H1 (cell line): Measurements from ENCODE around the gene NEDD4L. TPM values are rescaled to one million over a fixed set of nuclear protein-coding genes. Genes with fewer than 3 reads are reported as not detected.

Experiments
- CTCF ChIA-PET: fragments of 300-600 bp; sonication (Branson Sonifier 250); formaldehyde crosslinking; loops from one replicate; lab custom pipeline; 2021; ENCODE audit not compliant: partially characterized antibody; lab: Charles Lee
- POLR2A ChIA-PET: fragments of 300-600 bp; sonication (Branson Sonifier 250); formaldehyde crosslinking; loops from one replicate; lab custom pipeline; 2021; ENCODE audit warnings: inconsistent platforms; ENCODE audit not compliant: partially characterized antibody; lab: Charles Lee
- DNase-seq, 2 experiments: peaks; one replicate each; pipeline versions ENCODE4 v3.0.0 to v3.0.0-alpha.2; 2010 to 2022; ENCODE audit warnings: low spot score in 2 of 2, low read depth in 1 of 2, mixed read lengths in 1 of 2
- FAIRE-seq: peaks from 2 replicates; lab custom pipeline; 2011; peaks lifted over from hg19 to GRCh38; lab: Jason Lieb, UNC
- H2AFZ ChIP-seq: 2 replicates; pipeline ENCODE4 v1.8.1; 2012; ENCODE audit warnings: low read length, inconsistent platforms
- H2AK5ac ChIP-seq: 2 replicates; pipeline ENCODE4 v1.6.1; 2013; ENCODE audit warnings: low read depth, low read length
- H2BK120ac ChIP-seq: replicated peaks from 2 replicates; pipeline ENCODE3; 2013; ENCODE audit warnings: low read depth, low read length, inconsistent platforms
- H2BK12ac ChIP-seq: 2 replicates; pipeline ENCODE4 v1.6.1; 2013; ENCODE audit warnings: low read depth, low read length
- H2BK15ac ChIP-seq: 2 replicates; pipeline ENCODE4 v1.6.1; 2013; ENCODE audit warnings: low read length
- H2BK20ac ChIP-seq: 2 replicates; pipeline ENCODE4 v1.6.1; 2013; ENCODE audit warnings: low read length
- H2BK5ac ChIP-seq: 2 replicates; pipeline ENCODE4 v1.6.1; 2013; ENCODE audit warnings: low read depth, low read length
- H3K14ac ChIP-seq: 2 replicates; pipeline ENCODE4 v1.6.1; 2013; ENCODE audit warnings: inconsistent platforms; ENCODE audit not compliant: insufficient read length
- H3K18ac ChIP-seq: 2 replicates; pipeline ENCODE4 v1.6.1; 2013; ENCODE audit warnings: low read length; ENCODE audit errors: extremely low read depth
- H3K23ac ChIP-seq: 2 replicates; pipeline ENCODE4 v1.6.1; 2013; ENCODE audit warnings: inconsistent platforms; ENCODE audit not compliant: insufficient read length
- H3K23me2 ChIP-seq: 2 replicates; pipeline ENCODE4 v1.6.1; 2013; ENCODE audit warnings: low read depth, low read length
- H3K27ac ChIP-seq: 2 replicates; pipeline ENCODE4 v1.6.1; 2011; ENCODE audit warnings: low read depth, low read length, inconsistent platforms
- H3K27me3 ChIP-seq, 4 experiments: replicated peaks in 1 of 4; 1 replicate in 1 of 4; 2 replicates in 3 of 4; pipeline versions ENCODE4 v1.6.1 to v1.8.1; 2011 to 2013; ENCODE audit warnings: low read length in 3 of 4, mild to moderate bottlenecking in 3 of 4, inconsistent platforms in 2 of 4, mixed read lengths in 2 of 4, moderate library complexity in 1 of 4; ENCODE audit not compliant: control insufficient read depth in 3 of 4, insufficient read depth in 3 of 4; ENCODE audit errors: extremely low read depth in 1 of 4
- H3K36me3 ChIP-seq, 4 experiments: 2 replicates each; pipeline versions ENCODE4 v1.6.1 to v1.8.1; 2011 to 2013; ENCODE audit warnings: mild to moderate bottlenecking in 4 of 4, low read length in 3 of 4, moderate library complexity in 2 of 4, control low read depth in 1 of 4, inconsistent platforms in 1 of 4; ENCODE audit not compliant: insufficient read depth in 4 of 4, control insufficient read depth in 2 of 4
- H3K4ac ChIP-seq: replicated peaks from 2 replicates; pipeline ENCODE3; 2013; ENCODE audit warnings: low read length, low read depth, mixed read lengths, inconsistent platforms; ENCODE audit not compliant: insufficient read length
- H3K4me1 ChIP-seq, 4 experiments: replicated peaks in 1 of 4; 1 replicate in 1 of 4; 2 replicates in 3 of 4; pipeline versions ENCODE4 v1.6.1 to v1.8.1; 2011 to 2013; ENCODE audit warnings: low read length in 3 of 4, inconsistent platforms in 2 of 4, mixed read lengths in 1 of 4; ENCODE audit not compliant: insufficient read depth in 4 of 4, control insufficient read depth in 3 of 4
- H3K4me2 ChIP-seq, 2 experiments: 2 replicates each; pipeline versions ENCODE4 v1.6.1 to v1.8.1; 2011 to 2013; ENCODE audit warnings: low read depth in 2 of 2, low read length in 2 of 2, control low read depth in 1 of 2, inconsistent platforms in 1 of 2, mild to moderate bottlenecking in 1 of 2; ENCODE audit not compliant: insufficient read depth in 1 of 2
- H3K4me3 ChIP-seq, 4 experiments: fragments of 200-600, 300-600 bp in 1 of 4; sonication (generic), shearing (Covaris generic), sonication (Bioruptor Twin) in 1 of 4; 2 replicates each; pipeline versions ENCODE4 v1.5.1 to v1.8.1; 2011 to 2016; ENCODE audit warnings: low read length in 4 of 4, low read depth in 3 of 4, control low read depth in 2 of 4, inconsistent platforms in 2 of 4, mild to moderate bottlenecking in 2 of 4, mixed read lengths in 1 of 4, moderate library complexity in 1 of 4; ENCODE audit not compliant: insufficient read depth in 2 of 4; ENCODE audit errors: extremely low read depth in 1 of 4
- H3K56ac ChIP-seq: replicated peaks from 2 replicates; pipeline ENCODE3; 2013; ENCODE audit warnings: low read depth, mild to moderate bottlenecking, mixed read lengths, low read length, inconsistent platforms; ENCODE audit not compliant: insufficient read length
- H3K79me1 ChIP-seq: 2 replicates; pipeline ENCODE4 v1.6.1; 2013; ENCODE audit warnings: low read depth, low read length, control low read depth
- H3K79me2 ChIP-seq, 2 experiments: 2 replicates each; pipeline versions ENCODE4 v1.6.1 to v1.8.1; 2012 to 2013; ENCODE audit warnings: low read length in 2 of 2, mild to moderate bottlenecking in 2 of 2, inconsistent platforms in 1 of 2; ENCODE audit not compliant: insufficient read depth in 2 of 2, control insufficient read depth in 1 of 2
- H3K9ac ChIP-seq, 4 experiments: replicated peaks in 1 of 4; 1 replicate in 1 of 4; 2 replicates in 3 of 4; pipeline versions ENCODE4 v1.6.1 to v1.8.1; 2011 to 2013; ENCODE audit warnings: low read depth in 3 of 4, low read length in 3 of 4, control low read depth in 2 of 4, mild to moderate bottlenecking in 2 of 4, moderate library complexity in 2 of 4, inconsistent platforms in 1 of 4; ENCODE audit errors: extremely low read depth in 1 of 4
- H3K9me3 ChIP-seq, 2 experiments: 2 replicates each; pipeline versions ENCODE4 v1.6.1 to v1.8.1; 2012 to 2013; ENCODE audit warnings: mild to moderate bottlenecking in 2 of 2, moderate library complexity in 2 of 2, control low read depth in 1 of 2, inconsistent platforms in 1 of 2, low read depth in 1 of 2, low read length in 1 of 2, mixed read lengths in 1 of 2; ENCODE audit not compliant: insufficient read depth in 2 of 2
- H4K20me1 ChIP-seq, 2 experiments: replicated peaks in 1 of 2; 2 replicates each; pipeline versions ENCODE3 to v1.8.1; 2011 to 2013; ENCODE audit warnings: inconsistent platforms in 2 of 2, low read length in 2 of 2, mild to moderate bottlenecking in 1 of 2; ENCODE audit not compliant: insufficient read depth in 2 of 2, control insufficient read depth in 1 of 2
- H4K5ac ChIP-seq: 2 replicates; pipeline ENCODE4 v1.6.1; 2013; ENCODE audit warnings: low read length, low read depth, mixed read lengths, inconsistent platforms; ENCODE audit not compliant: insufficient read length
- H4K8ac ChIP-seq: 2 replicates; pipeline ENCODE4 v1.8.0; 2013; ENCODE audit warnings: mild to moderate bottlenecking, moderate library complexity, low read length, inconsistent platforms; ENCODE audit not compliant: insufficient read depth; ENCODE audit errors: extremely low read depth
- H4K91ac ChIP-seq: replicated peaks from 2 replicates; pipeline ENCODE3; 2013; ENCODE audit warnings: low read length, mixed read lengths, inconsistent platforms; ENCODE audit not compliant: insufficient read length
- CEBPB ChIP-seq: IDR thresholded peaks from 2 replicates; pipeline ENCODE4 v1.6.1; 2012; ENCODE audit warnings: low read depth, low read length
- GTF2F1 ChIP-seq: IDR thresholded peaks from 2 replicates; pipeline ENCODE4 v1.6.1; 2012; ENCODE audit warnings: low read depth, low read length, improper control_type of control experiment, borderline replicate concordance
- KDM1A ChIP-seq: fragments of 200-600, 300-600 bp; sonication (generic); IDR thresholded peaks from 2 replicates; pipeline ENCODE4 v1.7.1; 2016; ENCODE audit warnings: mild to moderate bottlenecking, low read length, borderline replicate concordance
- RAD21 ChIP-seq, 2 experiments: IDR thresholded peaks in 1 of 2; conservative IDR thresholded peaks in 1 of 2; 2 replicates each; pipeline ENCODE4 v1.6.1; 2011; ENCODE audit warnings: low read depth in 2 of 2, low read length in 2 of 2, improper control_type of control experiment in 1 of 2, inconsistent platforms in 1 of 2, mild to moderate bottlenecking in 1 of 2, moderate library complexity in 1 of 2
- SP4 ChIP-seq: IDR thresholded peaks from 2 replicates; pipeline ENCODE4 v1.6.1; 2012; ENCODE audit warnings: low read length, inconsistent platforms
- USF2 ChIP-seq: IDR thresholded peaks from 2 replicates; pipeline ENCODE4 v1.6.1; 2011; ENCODE audit warnings: low read length, improper control_type of control experiment
- ZNF274 ChIP-seq: IDR thresholded peaks from 2 replicates; pipeline ENCODE4 v1.7.0; 2012; ENCODE audit warnings: low read length, borderline replicate concordance; ENCODE audit errors: extremely low read depth
- WGBS, 2 experiments: shearing (Covaris generic) in 1 of 2; methylation state at CpG; one replicate each; pipeline versions ENCODE4 v1.1.6 to v1.1.7; 2013 to 2015; ENCODE audit warnings: low lambda C conversion rate in 2 of 2, mixed read lengths in 2 of 2, inconsistent platforms in 1 of 2, low coverage in 1 of 2, missing lambda C conversion rate in 1 of 2; ENCODE audit not compliant: insufficient replicate concordance in 2 of 2, insufficient coverage in 1 of 2, insufficient read length in 1 of 2; ENCODE audit errors: extremely low coverage in 1 of 2, missing lambda C conversion rate in 1 of 2; 5-methylcytosine and 5-hydroxymethylcytosine counted together
- polyA plus RNA-seq, 7 experiments: library from polyadenylated mRNA; depleted of rRNA in 3 of 7; stranded (reverse) in 5 of 7; unstranded in 2 of 7; fragments of >200 nt in 5 of 7; fragments of 200-250 nt in 2 of 7; gene quantifications; 1 replicate in 5 of 7; 2 replicates in 1 of 7; 4 replicates in 1 of 7; pipeline versions ENCODE4 v1.2.1 to v1.2.3, GENCODE V29; 2011 to 2013; ENCODE audit warnings: missing spikeins in 2 of 7, mixed read lengths in 2 of 7
- total RNA-seq: library from RNA; stranded (reverse); fragmentation: NEBNext Ultra II Directional; extraction: Animal tissue kit (Norgen Biotek cat#: 25700); gene quantifications from 2 replicates; pipeline ENCODE4 v1.2.1, GENCODE V29; 2021
- TF ChIP-seq, protein P1 (sequence below), 3 experiments: IDR thresholded peaks; 1 replicate in 2 of 3; 2 replicates in 1 of 3; pipeline versions ENCODE4 v1.5.1 to v1.6.1; 2011; ENCODE audit warnings: low read length in 3 of 3, mild to moderate bottlenecking in 3 of 3, inconsistent platforms in 2 of 3, low read depth in 1 of 3, moderate library complexity in 1 of 3; ENCODE audit not compliant: insufficient read depth in 1 of 3; ENCODE audit errors: control extremely low read depth in 1 of 3

Gene NEDD4L
- total and polyA plus RNA-seq, 2 of the 8 experiments (the other 6 are each of a cell fraction or from before 2014, with no cell fraction given): 37.3 to 69.8 TPM

- Histone ChIP-seq H2AK5ac (no peak overlapping the region), H2BK120ac (no peak overlapping the region), H3K4me3 (no peak overlapping the region), H3K4me1 (no peaks in the 10 kb centered on the region), H3K4ac (no peak overlapping the region), H3K9ac (no peak overlapping the region), H3K36me3 (no peaks in the 10 kb centered on the region), H3K27me3 (no peaks in the 10 kb centered on the region), H2BK12ac (no peak overlapping the region), H3K23ac (no peak overlapping the region), H3K18ac (no peak overlapping the region), H2BK20ac (no peak overlapping the region), H3K14ac (no peak overlapping the region), H3K4me2 (no peak overlapping the region), H4K20me1 (peaks cover 2 to 8% of the 10 kb centered on the region in 2 experiments), H4K91ac (no peak overlapping the region), H3K23me2 (no peaks in the 10 kb centered on the region; the same call in 1 of the 2 replicates), H3K79me1 (peaks cover 5% of the 10 kb centered on the region), H4K8ac (no peak overlapping the region), H4K5ac (no peak overlapping the region), H3K56ac (no peak overlapping the region), H3K79me2 (peaks cover 4 to 60% of the 10 kb centered on the region in 2 experiments; a peak in 3 of 4 replicates), H3K9me3 (no peaks in the 10 kb centered on the region), H3K27ac (no peak overlapping the region), H2AFZ (no peak overlapping the region), H2BK15ac (no peak overlapping the region), H2BK5ac (no peak overlapping the region)
- TF ChIP-seq USF2: no peak
- no peak for TF ChIP-seq CEBPB
- TF ChIP-seq GTF2F1: no peak
- no peak for TF ChIP-seq KDM1A
- TF ChIP-seq SP4: no peak
- no peak; a peak in 1 of 4 replicates for TF ChIP-seq RAD21 (IDR thresholded peaks at IDR 0.05 in 1 of 2, conservative IDR thresholded peaks at IDR 0.05 in 1 of 2; ENCODE audit: low read depth in 2 of 2, low read length in 2 of 2)
- TF ChIP-seq, protein P1, sequence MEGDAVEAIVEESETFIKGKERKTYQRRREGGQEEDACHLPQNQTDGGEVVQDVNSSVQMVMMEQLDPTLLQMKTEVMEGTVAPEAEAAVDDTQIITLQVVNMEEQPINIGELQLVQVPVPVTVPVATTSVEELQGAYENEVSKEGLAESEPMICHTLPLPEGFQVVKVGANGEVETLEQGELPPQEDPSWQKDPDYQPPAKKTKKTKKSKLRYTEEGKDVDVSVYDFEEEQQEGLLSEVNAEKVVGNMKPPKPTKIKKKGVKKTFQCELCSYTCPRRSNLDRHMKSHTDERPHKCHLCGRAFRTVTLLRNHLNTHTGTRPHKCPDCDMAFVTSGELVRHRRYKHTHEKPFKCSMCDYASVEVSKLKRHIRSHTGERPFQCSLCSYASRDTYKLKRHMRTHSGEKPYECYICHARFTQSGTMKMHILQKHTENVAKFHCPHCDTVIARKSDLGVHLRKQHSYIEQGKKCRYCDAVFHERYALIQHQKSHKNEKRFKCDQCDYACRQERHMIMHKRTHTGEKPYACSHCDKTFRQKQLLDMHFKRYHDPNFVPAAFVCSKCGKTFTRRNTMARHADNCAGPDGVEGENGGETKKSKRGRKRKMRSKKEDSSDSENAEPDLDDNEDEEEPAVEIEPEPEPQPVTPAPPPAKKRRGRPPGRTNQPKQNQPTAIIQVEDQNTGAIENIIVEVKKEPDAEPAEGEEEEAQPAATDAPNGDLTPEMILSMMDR (IDR thresholded peaks at IDR 0.05; ENCODE audit: control extremely low read depth in 1 of 3, insufficient read depth in 1 of 3, low read depth in 1 of 3, low read length in 3 of 3): peak in 1 of 3 experiments; percentile 51; a peak in 2 of 4 replicates
- TF ChIP-seq ZNF274: no peak
- peak in 1 of 2 experiments; percentile 45 for DNase-seq
- WGBS, 2 experiments: 89% methylated on average over 3 of the region's 3 CpGs; no CpG with 5 or more reads in 1 of the 2 experiments
- ChIA-PET CTCF (interaction anchor here (0.6 to 7.1 kb wide), 17 partner anchors 9 to 243 kb away, joined by 3 to 63 read pairs (median 4); partner anchors contain the start of gene NEDD4L), POLR2A (interaction anchor here (1.0 kb wide), 1 partner anchor 15 kb away, joined by 3 read pairs; no protein-coding TSS in a partner anchor)
- FAIRE-seq: no peak
These were observed 81.2 kb downstream of the NEDD4L start for GRCh38 chr18:58125183-58125582.
